Measurements from ENCODE around the gene ZNF24. TPM values are rescaled to one million over a fixed set of nuclear protein-coding genes. Genes with fewer than 3 reads are reported as not detected.

The ZNF24 gene
- total and polyA plus RNA-seq, 8 donors, result 7.5 to 37.8 (median 21.3) TPM

DNA sequence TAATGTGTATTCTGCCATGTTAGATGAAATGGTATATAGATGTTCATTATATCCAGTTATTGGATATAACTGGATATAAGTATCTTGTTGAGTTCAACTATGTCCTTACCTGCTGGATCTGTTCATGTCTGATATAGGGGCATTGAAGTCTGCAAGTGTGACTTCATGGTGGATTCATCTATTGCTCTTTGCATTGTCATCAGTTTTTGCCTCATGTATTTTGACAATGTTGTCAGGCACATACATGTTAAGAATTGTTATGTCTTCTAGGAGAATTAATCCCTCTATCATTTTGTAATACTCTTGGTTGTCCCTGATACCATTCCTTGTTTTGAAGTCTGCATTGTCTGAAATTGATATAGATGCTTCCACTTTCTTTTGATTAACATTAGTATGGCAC, 15.4 kb downstream of the ZNF24 start:
- Histone ChIP-seq H3K4me3 (no peak overlapping the region), H3K9me3 (no peaks in the 10 kb centered on the region), H3K36me3 (no peaks in the 10 kb centered on the region), H3K27ac (no peak overlapping the region), H3K4me1 (no peaks in the 10 kb centered on the region), H3K27me3 (no peaks in the 10 kb centered on the region)
- TF ChIP-seq, protein P1, sequence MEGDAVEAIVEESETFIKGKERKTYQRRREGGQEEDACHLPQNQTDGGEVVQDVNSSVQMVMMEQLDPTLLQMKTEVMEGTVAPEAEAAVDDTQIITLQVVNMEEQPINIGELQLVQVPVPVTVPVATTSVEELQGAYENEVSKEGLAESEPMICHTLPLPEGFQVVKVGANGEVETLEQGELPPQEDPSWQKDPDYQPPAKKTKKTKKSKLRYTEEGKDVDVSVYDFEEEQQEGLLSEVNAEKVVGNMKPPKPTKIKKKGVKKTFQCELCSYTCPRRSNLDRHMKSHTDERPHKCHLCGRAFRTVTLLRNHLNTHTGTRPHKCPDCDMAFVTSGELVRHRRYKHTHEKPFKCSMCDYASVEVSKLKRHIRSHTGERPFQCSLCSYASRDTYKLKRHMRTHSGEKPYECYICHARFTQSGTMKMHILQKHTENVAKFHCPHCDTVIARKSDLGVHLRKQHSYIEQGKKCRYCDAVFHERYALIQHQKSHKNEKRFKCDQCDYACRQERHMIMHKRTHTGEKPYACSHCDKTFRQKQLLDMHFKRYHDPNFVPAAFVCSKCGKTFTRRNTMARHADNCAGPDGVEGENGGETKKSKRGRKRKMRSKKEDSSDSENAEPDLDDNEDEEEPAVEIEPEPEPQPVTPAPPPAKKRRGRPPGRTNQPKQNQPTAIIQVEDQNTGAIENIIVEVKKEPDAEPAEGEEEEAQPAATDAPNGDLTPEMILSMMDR (IDR thresholded peaks at IDR 0.05), result no peak
- ATAC-seq (no peak), FAIRE-seq (no peak), DNase-seq (no peak)
- intact Hi-C loops (cut with DNase I), result no loop called here

DNA sequence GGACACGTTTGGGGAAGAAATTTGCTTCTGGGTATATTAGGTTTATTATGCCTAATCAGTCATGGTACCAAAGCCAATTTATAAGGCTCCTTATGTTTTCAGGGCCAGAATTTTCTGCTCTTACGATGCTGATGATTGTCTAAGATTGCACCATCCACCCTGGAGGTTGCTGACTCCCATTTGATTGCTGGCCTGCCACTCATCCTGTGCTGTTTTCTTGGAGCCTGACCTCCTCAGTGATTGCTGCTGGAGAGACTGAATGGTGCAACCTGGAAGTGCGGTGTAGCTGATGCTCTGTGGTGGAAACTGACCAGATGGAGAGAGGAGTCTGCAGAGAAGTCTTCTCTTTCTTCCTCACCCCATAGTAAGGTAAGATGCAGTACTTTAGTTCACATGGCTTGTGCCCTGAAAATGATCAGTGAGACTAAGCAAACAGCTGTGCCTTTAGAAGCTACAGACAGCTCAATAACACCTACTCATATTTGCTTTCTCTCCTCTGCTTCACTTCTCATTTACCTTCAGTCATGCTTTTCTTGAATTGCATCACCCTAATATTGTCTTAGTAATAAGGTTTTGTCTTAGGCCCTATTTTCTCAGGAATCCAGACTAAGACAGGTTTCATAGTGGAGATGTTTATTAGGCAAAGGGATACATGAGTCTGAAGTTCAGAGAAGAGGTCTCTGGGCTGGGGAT, 17.4 kb downstream of the ZNF24 start:
- H3K36me3 ChIP-seq, result no peaks in the 10 kb centered on the region
- H3K9me3 ChIP-seq, result no peaks in the 10 kb centered on the region
- H3K4me1 ChIP-seq, result no peaks in the 10 kb centered on the region
- no peak for FAIRE-seq
- intact Hi-C loops (cut with DNase I), result no loop called here
- 54 to 55% methylated on average over 3 of the region's 3 CpGs for WGBS, 2 donors
- no peaks in the 10 kb centered on the region for H3K27me3 ChIP-seq
- DNase-seq, result no peak
- no peak for ATAC-seq
- H3K4me3 ChIP-seq, result no peak overlapping the region
- TF ChIP-seq, protein P1 (IDR thresholded peaks at IDR 0.05), result no peak
- no peak overlapping the region for H3K27ac ChIP-seq

DNA sequence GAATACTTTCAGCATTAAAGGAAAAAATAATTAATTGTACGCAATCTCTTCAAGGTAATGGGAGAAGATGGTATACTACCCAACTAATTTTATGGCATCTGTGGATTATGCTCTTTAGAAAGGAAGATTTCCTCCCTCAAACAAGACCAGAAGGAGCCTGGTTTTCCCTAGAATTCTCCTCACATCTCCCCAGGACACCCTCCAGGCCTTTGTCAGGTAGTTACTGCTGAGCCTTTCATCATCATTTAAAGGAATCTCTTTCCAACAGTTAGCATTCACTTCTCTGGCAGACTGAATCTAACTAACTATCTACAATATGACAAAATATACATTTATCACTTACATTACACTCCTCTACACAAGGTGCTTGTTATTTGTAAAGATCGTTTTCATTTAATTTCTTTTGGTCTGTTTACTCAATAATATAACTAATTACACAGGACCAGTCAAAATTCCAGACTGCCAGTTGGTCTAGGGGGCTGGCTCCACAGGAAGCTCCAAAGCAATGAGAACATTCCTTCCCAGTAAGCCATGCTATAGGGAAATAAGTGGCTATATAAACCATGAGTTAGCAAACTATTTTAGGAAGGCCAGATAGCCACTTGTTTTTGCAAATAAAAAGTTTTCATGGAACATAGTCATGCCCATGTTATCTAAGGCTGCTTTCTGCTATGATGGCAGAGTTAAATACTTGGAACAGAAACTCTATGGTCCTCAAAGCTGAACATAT, 19.1 kb downstream of the ZNF24 start:
- ATAC-seq (no peak), FAIRE-seq (no peak), DNase-seq (no peak)
- Histone ChIP-seq H3K27ac (no peak overlapping the region), H3K4me3 (no peak overlapping the region), H3K27me3 (no peaks in the 10 kb centered on the region), H3K36me3 (no peaks in the 10 kb centered on the region), H3K9me3 (no peaks in the 10 kb centered on the region), H3K4me1 (no peaks in the 10 kb centered on the region)
- TF ChIP-seq, protein P1 (IDR thresholded peaks at IDR 0.05), result no peak
- 9 to 57% methylated on average over 2 of the region's 2 CpGs for WGBS, 2 donors
- intact Hi-C loops (cut with DNase I), result no loop called here

DNA sequence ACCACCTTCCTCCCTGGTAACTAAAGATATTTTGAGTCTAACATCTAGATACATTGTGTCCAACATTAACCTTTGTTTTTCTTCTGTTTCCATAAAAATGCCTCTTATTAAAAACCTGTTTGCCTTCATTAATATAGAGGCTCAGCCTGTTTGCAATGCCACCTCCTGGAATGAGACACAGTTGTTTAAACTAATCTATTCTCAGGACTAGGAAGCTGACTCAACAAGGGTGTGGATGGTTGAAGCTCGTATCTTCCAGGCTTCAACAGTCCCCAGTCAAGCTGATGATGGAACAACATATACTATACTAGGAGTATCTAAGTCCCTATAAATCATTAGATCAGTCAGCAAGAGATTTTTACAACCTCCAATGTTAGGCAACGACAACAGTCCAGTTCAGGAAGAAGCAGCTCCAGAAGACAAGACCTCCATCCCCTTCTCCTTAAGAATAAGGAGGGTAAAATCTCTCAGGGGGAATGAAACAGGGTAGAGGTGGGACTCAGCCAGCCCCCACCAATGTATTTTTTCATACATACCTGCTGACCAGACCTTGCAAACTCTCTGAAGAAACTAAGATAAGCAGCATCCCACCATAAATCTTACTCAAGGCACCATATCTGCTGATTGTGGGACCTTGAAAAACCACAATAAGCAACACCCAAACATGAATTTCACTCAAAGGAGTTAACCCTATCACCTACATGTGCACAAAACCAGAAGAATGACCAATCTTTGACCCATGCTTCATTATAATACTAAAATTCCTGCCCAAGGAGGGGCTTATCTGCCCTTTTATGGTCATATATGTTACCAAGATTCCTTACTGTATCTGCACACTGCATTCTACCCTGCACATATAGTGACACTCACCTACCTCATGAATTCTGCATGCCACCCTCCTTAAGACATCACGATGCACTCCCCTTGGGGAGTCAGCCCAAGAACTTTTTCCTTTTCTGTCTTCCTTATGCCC, 21.4 kb downstream of the ZNF24 start:
- intact Hi-C loops (cut with DNase I), result no loop called here
- Histone ChIP-seq H3K4me3 (no peak overlapping the region), H3K27me3 (no peaks in the 10 kb centered on the region), H3K4me1 (no peaks in the 10 kb centered on the region), H3K9me3 (no peaks in the 10 kb centered on the region), H3K27ac (no peak overlapping the region), H3K36me3 (no peaks in the 10 kb centered on the region)
- no peak for ATAC-seq
- TF ChIP-seq, protein P1 (IDR thresholded peaks at IDR 0.05), result no peak
- FAIRE-seq, result no peak
- no peak for DNase-seq
- WGBS, 2 donors, result 76 to 77% methylated on average over 3 of the region's 3 CpGs
